HG03066 (cell line): ENCODE measurements around the gene ZC3H11A.
"Not testable (repeated sequence)": the region's sequence is repeated elsewhere in the genome, so short reads cannot be mapped to it uniquely, and the experiment has no call there.

Experiments used
- ATAC-seq: cut with Tn5 transposase; IDR thresholded peaks from one replicate; pipeline ENCODE4 v1.9.1; 2021; ENCODE audit warnings: low read depth; ENCODE audit not compliant: unreplicated experiment

The ZC3H11A gene

DNA sequence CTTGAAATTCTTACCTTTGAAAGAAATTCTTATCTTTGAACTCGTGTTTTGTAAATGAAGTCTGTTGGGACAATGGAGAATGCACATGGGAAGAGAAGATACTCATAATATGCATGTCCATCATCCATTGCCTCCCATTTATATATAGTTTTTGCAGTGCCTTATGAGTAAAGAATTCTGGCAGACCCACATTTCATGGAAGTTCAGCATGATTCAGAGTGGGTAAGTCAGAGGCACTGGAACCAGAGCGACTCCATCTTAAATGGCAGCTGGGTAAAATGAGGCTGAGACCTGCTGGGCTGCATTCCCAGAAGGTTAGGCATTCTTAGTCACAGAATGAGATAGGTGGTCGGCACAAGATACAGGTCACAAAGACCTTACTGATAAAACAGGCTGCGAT, 16.6 kb upstream of the ZC3H11A start:
- no peak for ATAC-seq

DNA sequence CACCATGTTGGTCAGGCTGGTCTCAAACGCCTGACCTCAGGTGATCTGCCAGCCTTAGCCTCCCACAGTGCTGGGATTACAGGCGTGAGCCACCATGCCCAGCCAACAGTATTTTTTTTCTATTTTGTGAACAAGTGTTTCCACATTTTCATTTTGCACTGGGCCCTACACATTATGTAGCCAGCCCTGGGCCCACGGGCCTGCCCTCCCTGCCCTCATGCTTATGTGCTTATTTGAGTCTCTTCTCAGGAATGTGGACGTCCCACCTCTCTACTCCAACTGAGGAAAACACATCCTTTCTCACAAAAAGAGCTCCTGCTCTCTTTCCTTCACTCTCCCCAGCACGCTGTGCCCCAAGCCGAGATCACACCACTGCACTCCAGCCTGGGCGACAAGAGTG, 13.5 kb upstream of the ZC3H11A start:
- ATAC-seq: no peak

DNA sequence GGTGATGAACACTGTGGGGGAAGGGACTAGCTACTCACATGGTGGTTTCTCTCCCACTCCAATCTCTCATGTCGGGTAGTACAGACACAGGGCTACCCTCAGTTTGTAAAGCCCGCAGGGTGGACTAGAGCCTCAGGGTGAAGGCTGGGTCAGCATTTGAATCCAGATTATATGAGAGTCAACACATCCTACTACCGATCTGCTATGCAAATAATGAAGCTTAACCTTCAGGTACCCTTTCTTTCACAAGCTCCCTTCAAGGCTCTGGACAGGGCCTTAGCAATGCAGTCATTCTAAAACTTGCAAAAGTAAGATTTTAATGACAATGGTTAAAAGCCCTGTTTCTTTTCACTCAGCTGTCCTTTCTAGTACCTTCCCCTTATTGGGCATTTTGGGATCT, 5.5 kb upstream of the ZC3H11A start:
- ATAC-seq: no peak

DNA sequence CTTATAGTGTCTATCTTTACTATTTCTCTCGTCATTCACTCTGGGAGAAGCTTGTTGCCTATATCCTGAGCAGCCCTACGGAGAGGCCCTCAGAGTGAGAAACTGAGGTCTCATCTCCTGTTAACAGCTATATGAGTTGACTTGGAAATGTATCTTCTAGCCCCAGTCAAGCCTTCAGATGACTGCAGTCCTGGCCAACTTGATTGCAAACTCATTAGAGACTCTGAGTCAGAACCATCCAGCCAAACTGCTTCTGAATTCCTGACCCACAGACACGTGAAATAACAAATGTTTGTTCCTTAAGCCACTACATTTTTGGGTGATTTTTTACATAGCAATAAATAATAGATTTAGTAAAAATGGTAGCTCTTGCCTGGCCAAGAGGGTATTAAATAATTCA, 3.9 kb upstream of the ZC3H11A start:
- no peak for ATAC-seq

DNA sequence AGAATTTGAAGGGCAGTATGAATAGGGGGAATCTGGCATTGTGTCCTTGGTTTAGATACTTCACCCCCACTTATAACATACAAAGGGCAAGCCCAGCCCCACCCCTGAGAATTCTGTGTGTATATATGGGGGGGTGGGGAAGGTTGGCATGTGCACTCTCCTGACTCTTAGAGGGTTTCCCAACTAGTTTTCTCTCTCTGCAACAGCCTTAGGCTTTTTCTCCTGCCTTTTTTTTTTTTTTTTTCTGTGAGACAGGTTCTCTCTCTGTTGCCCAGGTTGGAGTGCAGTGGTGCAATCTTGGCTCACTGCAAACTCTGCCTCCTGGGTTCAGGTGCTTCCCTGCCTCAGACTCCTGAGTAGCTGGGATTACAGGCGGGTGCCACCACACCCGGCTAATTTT, 2.9 kb upstream of the ZC3H11A start:
- no peak for ATAC-seq

DNA sequence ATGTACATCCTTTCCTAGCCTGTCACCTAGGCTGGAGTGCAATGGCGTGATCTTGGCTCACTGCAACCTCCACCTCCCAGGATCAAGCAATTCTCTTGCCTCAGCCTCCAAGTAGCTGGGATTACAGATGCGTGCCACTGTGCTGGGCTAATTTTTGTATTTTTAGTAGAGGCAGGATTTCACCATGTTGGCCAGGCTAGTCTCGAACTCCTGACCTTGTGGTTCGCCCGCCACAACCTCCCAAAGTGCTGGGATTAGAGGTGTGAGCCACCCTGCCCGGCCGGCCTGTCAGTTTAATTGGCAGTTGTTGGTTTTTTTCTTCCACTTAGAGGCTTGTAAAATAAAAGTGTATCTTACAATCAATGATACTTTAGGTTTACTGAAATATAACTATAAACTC, 1.9 kb upstream of the ZC3H11A start:
- not testable (repeated sequence) for ATAC-seq

DNA sequence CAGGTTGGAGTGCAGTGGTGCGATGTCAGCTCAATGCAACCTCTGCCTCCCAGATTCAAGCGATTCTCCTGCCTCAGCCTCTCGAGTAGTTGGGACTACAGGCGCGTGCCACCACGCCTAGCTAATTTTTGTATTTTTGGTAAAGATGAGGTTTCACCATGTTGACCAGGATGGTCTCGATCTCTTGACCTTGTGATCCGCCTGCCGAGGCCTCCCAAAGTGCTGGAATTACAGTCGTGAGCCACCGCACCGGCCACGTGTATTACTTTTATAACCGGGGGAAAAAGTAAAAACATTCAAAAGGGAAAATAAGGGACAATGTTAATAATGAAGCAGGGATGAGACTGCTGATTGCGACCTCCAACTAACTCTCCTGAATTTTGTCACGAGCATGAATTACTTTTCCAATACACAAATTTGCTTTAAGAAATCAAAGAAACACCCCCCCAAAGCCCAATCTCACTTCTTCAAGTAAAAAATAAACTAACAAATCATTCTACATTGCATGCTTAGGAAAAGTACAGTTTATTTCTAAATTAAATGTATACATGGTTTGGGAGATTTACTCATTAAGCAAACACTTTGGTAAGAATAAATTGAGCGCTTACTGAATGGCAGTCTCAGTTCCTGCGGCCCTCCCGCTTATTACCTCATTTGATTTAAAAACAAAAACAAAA, 521 bp upstream of the ZC3H11A start:
- ATAC-seq: no peak

DNA sequence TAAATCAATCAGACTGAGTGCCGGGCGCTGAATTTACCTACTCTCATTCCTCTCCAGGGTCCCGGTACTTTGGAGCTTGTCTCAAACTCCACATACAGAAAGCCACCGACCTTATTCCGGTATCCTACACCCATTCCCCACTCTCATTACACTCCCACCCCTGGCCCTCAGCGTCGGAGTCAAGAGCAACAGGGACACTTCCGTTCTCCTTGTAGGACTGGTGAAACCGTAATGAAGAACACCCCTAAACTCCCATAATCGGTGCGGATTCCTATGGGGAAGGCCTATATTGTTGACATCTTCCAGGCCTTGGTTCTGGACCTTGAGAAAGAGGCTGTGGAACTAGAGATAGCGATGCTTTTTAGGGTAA, 798 bp downstream of the ZC3H11A start:
- ATAC-seq: no peak

DNA sequence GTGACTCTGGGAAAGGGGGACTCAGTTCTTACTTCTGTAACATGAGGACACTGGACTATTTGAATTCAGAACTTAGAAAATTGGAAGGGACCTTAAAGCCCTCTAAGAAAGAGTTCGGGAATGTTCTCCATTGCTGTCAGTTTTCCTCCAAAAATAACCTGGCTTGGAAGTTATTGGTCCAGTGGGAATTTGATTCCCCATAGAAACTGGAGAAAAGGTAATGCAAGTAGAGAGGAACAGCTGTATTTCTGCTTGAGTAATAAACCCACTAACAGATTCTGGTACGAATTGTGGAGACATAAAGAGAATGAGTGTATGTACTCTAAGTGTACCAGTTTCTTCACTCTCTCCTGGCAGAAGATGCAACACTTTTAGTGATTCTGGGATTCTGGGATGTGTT, 1.8 kb downstream of the ZC3H11A start:
- ATAC-seq: no peak

DNA sequence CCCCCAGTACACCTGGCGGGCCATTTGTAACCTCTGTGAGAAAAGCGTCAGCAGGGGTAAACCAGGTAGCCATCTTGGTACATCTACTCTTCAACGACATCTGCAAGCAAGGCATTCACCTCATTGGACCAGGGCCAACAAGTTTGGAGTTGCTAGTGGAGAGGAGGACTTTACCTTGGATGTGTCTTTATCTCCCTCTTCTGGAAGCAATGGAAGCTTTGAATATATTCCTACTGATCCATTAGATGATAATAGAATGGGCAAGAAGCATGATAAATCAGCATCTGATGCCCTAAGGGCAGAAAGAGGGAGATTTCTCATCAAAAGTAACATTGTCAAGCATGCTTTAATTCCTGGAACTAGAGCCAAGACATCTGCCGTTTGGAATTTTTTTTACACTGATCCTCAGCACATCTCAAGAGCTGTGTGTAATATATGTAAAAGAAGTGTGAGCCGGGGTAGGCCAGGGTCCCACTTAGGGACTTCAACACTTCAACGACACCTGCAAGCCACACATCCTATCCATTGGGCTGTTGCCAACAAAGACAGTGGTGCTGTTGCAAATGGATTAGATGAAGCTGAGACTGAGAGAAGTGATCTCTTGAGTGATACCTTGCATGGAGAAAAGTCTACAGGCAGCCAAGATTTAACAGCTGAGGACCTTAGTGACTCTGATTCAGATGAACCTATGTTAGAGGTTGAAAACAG, 2.7 kb downstream of the ZC3H11A start:
- ATAC-seq: no peak

DNA sequence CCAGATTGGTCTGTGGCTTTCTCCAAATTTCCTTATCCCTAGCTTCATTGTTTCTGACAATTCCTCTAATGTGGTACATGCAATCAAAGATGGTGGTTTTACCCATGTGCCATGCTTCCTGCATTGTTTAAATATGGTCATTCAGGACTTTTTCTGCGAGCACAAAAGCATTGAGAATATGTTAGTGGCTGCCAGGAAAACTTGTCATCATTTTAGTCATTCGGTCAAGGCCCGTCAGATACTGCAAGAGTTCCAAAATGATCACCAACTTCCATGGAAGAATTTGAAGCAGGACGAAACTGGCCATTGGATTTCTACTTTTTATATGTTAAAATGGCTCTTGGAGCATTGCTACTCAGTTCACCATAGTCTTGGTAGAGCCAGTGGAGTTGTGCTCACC, 3.7 kb downstream of the ZC3H11A start:
- ATAC-seq: no peak

DNA sequence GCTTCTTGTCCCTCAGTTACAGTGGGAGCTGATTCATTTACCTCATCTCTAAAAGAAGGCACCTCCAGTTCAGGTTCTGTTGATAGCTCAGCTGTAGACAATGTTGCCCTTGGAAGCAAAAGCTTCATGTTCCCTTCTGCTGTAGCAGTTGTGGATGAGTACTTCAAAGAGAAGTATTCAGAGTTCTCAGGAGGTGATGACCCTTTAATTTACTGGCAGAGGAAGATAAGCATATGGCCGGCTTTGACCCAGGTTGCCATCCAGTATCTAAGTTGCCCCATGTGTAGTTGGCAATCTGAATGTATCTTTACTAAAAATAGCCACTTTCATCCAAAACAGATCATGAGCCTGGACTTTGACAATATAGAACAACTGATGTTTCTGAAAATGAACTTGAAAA, 4.5 kb downstream of the ZC3H11A start:
- ATAC-seq: no peak

DNA sequence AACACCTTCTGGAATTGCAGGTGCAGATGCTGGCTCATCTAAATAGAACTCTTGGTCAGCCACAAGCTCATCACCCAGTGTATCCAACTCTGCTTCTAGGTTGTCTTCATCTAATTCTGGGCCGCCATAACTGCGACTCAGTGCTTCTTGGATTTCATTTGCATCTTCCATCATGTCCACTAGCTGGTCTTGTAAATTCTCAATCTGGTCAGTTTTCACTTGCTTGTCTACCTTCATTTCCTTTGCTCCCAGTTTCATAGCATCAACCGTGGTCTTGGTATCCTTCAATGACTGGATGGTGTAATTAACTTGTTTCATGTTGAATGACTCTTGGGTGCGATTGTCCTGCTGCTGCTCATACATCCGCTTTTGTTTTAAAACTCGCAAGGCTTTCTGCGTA, 10.3 kb downstream of the ZC3H11A start:
- ATAC-seq: no peak

DNA sequence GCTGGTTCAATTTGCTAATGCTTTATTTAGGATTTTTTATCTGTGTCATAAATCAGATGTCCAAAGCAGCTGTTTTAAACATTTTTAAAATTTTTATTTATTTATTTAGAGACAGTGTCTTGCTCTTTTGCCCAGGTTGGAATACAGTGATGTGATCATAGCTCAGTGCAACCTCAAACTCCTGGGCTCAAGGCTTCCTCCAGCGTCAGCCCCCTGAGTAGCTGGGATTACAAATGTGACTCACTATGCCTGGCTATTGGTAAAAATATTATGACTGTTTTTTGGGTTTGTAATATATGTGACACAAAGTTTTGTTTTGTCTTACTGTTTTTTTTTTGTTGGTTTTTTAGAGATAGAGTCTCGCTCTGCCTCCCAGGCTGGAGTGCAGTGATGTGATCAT, 11.8 kb downstream of the ZC3H11A start:
- ATAC-seq: no peak

DNA sequence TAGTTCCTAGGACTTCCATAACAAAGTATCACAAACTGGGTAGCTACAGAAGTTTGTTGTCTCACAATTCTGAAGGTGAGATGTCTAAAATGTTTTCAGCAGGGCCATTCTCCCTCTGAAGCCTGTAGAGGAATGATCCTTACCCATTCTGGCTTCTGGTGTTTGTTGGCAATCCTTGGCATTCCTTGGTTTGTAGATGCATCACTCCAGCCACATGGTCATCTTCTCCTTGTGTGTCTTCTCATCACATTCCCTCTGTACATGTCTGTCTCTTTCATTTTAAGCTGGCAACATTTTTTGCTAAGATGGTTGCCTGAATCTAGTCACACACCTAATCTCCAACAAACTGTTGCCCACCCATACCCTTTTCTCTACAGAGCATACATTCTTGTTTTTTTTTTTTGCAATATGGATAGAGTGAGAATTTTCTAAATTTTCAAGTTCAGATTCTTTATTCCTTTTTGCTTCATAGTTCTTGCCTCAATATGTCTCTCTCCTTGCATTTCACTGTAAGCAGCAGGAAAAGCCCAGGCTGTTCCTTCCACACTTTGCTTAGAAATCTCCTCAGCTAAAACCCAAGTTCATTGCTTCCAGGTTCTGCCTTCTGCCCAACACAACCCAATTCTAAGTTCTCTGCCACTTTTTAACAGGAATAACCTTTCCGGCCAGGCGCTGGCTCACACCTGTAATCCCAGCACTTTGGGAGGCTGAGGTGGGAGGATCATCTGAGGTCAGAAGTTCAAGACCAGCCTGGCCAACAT, 18.3 kb downstream of the ZC3H11A start:
- no peak for ATAC-seq

DNA sequence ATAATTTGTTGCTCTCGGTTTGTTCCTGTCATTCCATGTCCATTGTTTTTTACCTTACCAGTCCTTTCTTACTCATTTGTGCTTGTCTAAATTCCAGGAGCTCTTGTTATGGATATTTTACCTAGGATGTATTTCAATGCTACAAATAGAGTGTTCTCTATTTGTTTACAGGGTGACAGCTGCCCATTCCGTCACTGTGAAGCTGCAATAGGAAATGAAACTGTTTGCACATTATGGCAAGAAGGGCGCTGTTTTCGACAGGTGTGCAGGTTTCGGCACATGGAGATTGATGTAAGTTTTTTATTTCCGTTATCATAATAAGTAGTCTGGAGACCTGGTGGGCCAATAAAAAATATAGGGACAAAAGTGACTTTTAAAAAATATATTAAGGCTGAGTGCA, 23.0 kb downstream of the ZC3H11A start:
- no peak for ATAC-seq

DNA sequence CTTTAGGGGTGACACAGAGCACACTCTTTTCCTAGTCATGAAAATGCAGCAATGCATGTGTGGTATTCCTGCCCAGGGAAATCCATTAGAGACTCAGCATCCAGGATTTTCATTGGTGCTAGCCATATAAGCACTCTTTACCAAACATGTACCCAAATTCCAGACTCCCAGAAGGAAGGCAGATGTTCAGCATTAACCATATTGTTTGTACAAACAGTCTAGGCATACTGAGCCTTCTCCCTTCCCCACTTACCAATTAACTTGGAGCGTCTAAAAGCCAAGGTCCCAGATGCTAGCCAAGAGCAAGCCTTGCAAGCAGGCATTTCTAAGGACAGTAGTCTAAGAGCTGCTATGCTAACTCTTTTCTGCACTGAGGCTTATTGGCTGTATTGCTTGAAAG, 27.9 kb downstream of the ZC3H11A start:
- ATAC-seq: no peak

DNA sequence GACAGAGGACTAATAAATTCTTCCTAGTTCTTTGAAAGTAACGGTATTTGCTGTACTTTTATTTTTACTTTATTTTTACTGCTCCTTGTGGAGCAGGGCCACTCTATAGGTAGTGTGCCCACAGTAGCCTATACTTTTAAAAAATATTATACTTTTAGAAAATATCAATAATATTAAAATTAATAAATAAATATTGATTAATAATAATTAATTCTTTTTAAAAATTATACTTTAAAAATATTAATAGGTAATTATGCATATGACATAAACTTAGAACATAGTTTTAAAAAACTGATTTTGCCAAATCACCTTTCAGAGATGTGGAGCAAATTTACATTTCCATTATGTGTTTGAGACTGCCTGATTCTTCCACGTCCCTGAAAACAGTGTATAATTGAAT, 30.8 kb downstream of the ZC3H11A start:
- ATAC-seq: no peak

DNA sequence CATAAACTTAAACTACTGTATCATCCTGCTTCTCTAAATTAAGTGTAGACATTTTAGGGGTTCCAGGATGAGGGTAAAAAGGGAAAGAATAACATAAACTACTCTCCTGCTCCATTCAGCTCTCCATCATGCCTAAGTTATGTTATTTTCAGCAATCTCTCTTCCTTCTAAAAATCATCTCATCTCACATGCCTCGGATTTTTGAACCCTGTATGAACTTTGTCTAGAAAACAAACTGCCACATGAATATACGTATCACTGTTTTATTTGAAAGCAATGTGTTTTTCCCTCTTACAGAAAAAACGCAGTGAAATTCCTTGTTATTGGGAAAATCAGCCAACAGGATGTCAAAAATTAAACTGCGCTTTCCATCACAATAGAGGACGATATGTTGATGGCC, 32.6 kb downstream of the ZC3H11A start:
- no peak for ATAC-seq

DNA sequence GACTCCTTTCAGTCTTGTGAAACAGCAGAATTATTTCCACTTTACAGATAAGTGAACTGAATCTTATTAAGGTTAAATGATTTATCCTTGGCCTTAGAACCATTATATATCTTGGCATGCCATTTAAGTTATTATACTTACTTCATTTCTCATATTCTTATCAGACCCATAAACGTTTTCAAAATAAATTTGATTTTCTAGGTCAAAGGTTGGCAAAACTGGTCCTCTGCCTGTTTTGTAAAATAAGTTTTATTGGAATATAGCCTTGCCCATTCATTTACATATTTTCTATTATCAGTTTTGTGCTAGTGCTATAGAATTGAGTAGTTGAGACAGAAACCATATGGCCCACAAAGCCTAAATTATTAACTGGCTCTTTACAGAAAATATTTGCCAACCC, 33.1 kb downstream of the ZC3H11A start:
- no peak for ATAC-seq

DNA sequence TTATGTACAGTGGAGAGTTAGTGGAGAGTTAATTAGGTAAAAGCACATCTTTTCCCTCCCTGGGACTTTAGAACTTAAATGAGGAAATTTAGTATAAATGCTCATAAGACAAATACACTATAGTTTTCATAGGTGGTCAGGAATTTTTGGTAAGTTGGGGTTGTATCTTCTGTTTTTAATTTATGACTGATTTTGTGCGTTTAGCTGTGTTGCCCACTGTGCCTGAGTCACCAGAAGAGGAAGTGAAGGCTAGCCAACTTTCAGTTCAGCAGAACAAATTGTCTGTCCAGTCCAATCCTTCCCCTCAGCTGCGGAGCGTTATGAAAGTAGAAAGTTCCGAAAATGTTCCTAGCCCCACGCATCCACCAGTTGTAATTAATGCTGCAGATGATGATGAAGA, 33.8 kb downstream of the ZC3H11A start:
- ATAC-seq: not testable (repeated sequence)

DNA sequence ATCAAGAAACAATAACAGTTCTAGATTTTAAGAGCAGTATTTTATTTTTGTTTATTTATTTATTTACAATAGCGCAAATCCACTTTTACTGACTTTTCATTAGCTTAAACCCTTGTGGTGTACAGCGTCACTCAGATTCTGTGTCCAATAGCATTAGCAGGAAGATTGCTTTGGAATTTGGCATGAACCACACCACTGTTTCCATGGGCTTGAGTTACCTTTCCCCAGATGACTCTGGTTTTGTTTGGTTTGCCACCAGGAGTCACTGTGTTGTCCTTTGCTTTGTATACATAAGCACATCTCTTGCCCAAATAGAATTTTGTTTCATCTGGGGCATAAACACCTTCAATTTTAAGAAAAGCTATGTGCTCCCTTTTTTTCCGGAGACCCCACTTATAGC, 40.1 kb downstream of the ZC3H11A start:
- ATAC-seq: no peak
